Esophagus muscularis mucosa (tissue), 4 donors: Measurements from ENCODE around the gene PGBD5. TPM values are rescaled to one million over a fixed set of nuclear protein-coding genes. Genes with fewer than 3 reads are reported as not detected.

Experiments used
- DNase-seq: peaks from one replicate; pipeline ENCODE4 v3.0.0-alpha.2; 2017; ENCODE audit errors: extremely low spot score
- H3K27ac ChIP-seq, 4 donors: fragments of 200-600 bp; sonication (generic); replicated peaks in 1 of 4; 1 replicate in 3 of 4; 2 replicates in 1 of 4; pipeline ENCODE4 v1.5.1; 2016 to 2019; ENCODE audit warnings: mild to moderate bottlenecking in 1 of 4
- H3K27me3 ChIP-seq, 4 donors: fragments of 200-600 bp; sonication (generic); one replicate each; pipeline versions ENCODE4 v1.5.1 to v1.6.0; 2016 to 2019
- H3K36me3 ChIP-seq, 4 donors: fragments of 200-600 bp; sonication (generic); one replicate each; pipeline ENCODE4 v1.5.1; 2016 to 2019
- H3K4me1 ChIP-seq, 4 donors: fragments of 200-600 bp; sonication (generic); one replicate each; pipeline ENCODE4 v1.5.1; 2016 to 2019
- H3K4me3 ChIP-seq, 4 donors: fragments of 200-600 bp; sonication (generic); 1 replicate in 2 of 4; 2 replicates in 2 of 4; pipeline ENCODE4 v1.5.1; 2016 to 2019; ENCODE audit warnings: mild to moderate bottlenecking in 4 of 4, moderate library complexity in 1 of 4
- H3K9me3 ChIP-seq, 4 donors: fragments of 200-600 bp; sonication (generic); 1 replicate in 3 of 4; 2 replicates in 1 of 4; pipeline ENCODE4 v1.5.1; 2016 to 2019
- EP300 ChIP-seq: sonication (generic); formaldehyde crosslinking; IDR thresholded peaks from one replicate; pipeline ENCODE4 v1.6.1; 2017; ENCODE audit warnings: antibody characterized with exemption
- POLR2A ChIP-seq: fragments of 450-650 bp; IDR thresholded peaks from one replicate; pipeline ENCODE4 v1.6.1; 2017; ENCODE audit warnings: antibody characterized with exemption, moderate library complexity, mild to moderate bottlenecking, low read depth
- POLR2AphosphoS5 ChIP-seq, 2 donors: sonication (generic); formaldehyde crosslinking; IDR thresholded peaks; one replicate each; pipeline ENCODE4 v1.6.1; 2017; ENCODE audit warnings: antibody characterized with exemption in 2 of 2
- WGBS: methylation state at CpG from one replicate; pipeline ENCODE4 v1.1.5; 2018; 5-methylcytosine and 5-hydroxymethylcytosine counted together
- intact Hi-C: fragments of 100-400 bp; cut with DNase I; formaldehyde crosslinking; loops from one replicate; pipeline ENCODE4 v1.15.1; 2023
- total RNA-seq, 4 donors: library from RNA; depleted of rRNA; stranded (reverse); fragments of >200 nt; gene quantifications; one replicate each; pipeline versions ENCODE4 v1.1.0 to v1.2.1, GENCODE V29; 2016
- TF ChIP-seq, protein P1 (sequence below), 3 experiments: fragments of 200-600 bp in 2 of 3; fragments of 450-650 bp in 1 of 3; sonication (generic) in 2 of 3; IDR thresholded peaks; one replicate each; pipeline ENCODE4 v1.5.1; 2017 to 2019; ENCODE audit warnings: antibody characterized with exemption in 3 of 3, mild to moderate bottlenecking in 2 of 3, moderate library complexity in 1 of 3

Gene PGBD5
- total RNA-seq, 4 donors from 2014 or later = 0.19 to 1.2 (median 0.62) TPM

GRCh38 chr1:230280906-230281413, 145.2 kb downstream of the PGBD5 start:
- 84% methylated on average over 15 of the region's 23 CpGs for WGBS
- Histone ChIP-seq H3K36me3 (peaks cover 23 to 62% (median 53%) of the 10 kb centered on the region in 4 donors), H3K27me3 (no peaks in the 10 kb centered on the region), H3K9me3 (no peaks in the 10 kb centered on the region), H3K27ac (no peak overlapping the region), H3K4me1 (peaks cover 0 to 16% (median 10%) of the 10 kb centered on the region in 4 donors), H3K4me3 (no peak overlapping the region)
- no peak for DNase-seq
- intact Hi-C loops = no loop called here
- TF ChIP-seq POLR2AphosphoS5 (IDR thresholded peaks at IDR 0.05) = no peak
- TF ChIP-seq, protein P1, sequence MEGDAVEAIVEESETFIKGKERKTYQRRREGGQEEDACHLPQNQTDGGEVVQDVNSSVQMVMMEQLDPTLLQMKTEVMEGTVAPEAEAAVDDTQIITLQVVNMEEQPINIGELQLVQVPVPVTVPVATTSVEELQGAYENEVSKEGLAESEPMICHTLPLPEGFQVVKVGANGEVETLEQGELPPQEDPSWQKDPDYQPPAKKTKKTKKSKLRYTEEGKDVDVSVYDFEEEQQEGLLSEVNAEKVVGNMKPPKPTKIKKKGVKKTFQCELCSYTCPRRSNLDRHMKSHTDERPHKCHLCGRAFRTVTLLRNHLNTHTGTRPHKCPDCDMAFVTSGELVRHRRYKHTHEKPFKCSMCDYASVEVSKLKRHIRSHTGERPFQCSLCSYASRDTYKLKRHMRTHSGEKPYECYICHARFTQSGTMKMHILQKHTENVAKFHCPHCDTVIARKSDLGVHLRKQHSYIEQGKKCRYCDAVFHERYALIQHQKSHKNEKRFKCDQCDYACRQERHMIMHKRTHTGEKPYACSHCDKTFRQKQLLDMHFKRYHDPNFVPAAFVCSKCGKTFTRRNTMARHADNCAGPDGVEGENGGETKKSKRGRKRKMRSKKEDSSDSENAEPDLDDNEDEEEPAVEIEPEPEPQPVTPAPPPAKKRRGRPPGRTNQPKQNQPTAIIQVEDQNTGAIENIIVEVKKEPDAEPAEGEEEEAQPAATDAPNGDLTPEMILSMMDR (IDR thresholded peaks at IDR 0.05) = no peak

DNA sequence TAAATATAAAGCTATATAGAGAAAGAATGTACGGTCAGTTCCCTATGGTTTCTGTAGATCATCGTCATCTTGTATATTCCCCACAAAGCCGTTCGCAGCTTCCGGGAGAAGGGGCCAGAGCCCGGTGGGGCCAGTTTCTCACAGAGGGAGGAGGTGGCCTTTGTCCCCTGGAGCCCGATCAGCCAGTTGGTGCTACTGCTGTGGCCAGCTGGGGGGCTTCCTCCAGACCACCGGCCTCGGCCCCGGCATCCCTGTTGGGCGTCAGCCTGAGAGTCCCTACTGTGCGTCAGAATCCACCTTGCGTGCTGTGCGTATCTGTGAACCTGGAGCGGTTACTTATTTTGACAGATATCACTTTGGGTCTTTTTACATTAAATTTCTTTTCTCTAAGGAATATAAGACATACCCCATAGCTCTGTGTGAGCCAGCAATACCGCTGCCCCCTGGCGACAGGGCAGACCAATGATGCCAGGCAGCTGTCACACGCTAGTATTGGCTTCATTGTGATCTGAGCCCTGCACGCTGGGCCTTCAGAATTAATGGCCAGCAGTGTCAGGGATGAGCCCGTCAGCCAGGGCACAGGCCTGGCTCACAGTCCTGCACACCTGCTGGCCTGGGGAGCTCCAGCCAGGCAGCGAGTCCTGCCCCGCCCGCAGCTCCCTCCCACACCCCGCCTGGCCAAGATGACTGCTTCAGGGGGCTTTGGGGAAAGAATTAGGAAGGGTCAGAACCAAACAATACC, 145.9 kb downstream of the PGBD5 start:
- Histone ChIP-seq H3K9me3 (no peaks in the 10 kb centered on the region), H3K4me1 (peaks cover 0 to 16% (median 10%) of the 10 kb centered on the region in 4 donors), H3K27ac (no peak overlapping the region), H3K36me3 (peaks cover 24 to 69% (median 55%) of the 10 kb centered on the region in 4 donors), H3K27me3 (no peaks in the 10 kb centered on the region), H3K4me3 (no peak overlapping the region)
- WGBS = 97% methylated on average over 14 of the region's 24 CpGs
- intact Hi-C loops = no loop called here
- DNase-seq = no peak
- TF ChIP-seq POLR2A (no peak), EP300 (no peak), POLR2AphosphoS5 (IDR thresholded peaks at IDR 0.05) (no peak)
- TF ChIP-seq, protein P1 (IDR thresholded peaks at IDR 0.05) = no peak

- intact Hi-C loops = no loop called here
- Histone ChIP-seq H3K27me3 (no peaks in the 10 kb centered on the region), H3K4me3 (no peak overlapping the region), H3K4me1 (peaks cover 0 to 16% (median 10%) of the 10 kb centered on the region in 4 donors), H3K27ac (no peak overlapping the region), H3K9me3 (no peaks in the 10 kb centered on the region), H3K36me3 (peaks cover 24 to 76% (median 59%) of the 10 kb centered on the region in 4 donors)
- no peak for TF ChIP-seq POLR2A
- no peak for TF ChIP-seq EP300
- TF ChIP-seq, protein P1 (IDR thresholded peaks at IDR 0.05) = no peak
- no peak for TF ChIP-seq POLR2AphosphoS5 (IDR thresholded peaks at IDR 0.05)
- DNase-seq = no peak
- 93% methylated on average over 24 of the region's 24 CpGs for WGBS
Observed at GRCh38 chr1:230279583-230279945, 146.6 kb downstream of the PGBD5 start.

DNA sequence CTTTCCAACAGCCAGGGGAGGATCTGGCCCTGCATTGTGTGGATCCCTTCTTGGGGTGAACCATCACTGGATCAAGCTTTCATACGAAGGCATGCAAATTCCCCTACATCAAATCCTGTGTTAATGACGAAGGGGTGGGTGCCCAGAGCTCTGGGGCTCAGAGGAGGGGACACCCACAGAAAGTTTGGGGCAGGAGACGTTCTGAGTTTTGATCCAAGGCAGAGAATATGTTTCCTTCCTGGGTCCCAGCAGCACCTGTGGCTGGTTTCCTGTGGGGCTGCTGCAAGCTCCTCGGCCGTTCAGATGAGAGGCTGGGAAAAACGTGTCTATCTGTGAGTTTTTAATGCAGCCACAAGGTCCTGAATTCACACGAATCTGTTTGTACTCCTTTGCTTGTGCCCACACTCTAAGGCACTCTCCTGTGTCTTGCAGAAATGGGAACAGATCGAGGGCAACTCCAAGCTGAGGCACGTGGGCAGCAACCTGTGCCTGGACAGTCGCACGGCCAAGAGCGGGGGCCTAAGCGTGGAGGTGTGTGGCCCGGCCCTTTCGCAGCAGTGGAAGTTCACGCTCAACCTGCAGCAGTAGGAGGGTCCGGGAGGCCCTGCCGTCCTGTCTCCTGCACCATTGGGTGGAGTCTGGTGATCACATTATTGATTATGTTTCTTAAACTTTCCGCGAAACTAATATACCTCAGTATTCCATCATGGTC, 147.1 kb downstream of the PGBD5 start:
- no peaks in the 10 kb centered on the region for H3K9me3 ChIP-seq
- H3K4me3 ChIP-seq = no peak overlapping the region
- DNase-seq = no peak
- peaks cover 24 to 81% (median 65%) of the 10 kb centered on the region in 4 donors for H3K36me3 ChIP-seq
- peaks cover 1 to 20% (median 10%) of the 10 kb centered on the region in 4 donors for H3K4me1 ChIP-seq
- intact Hi-C loops = no loop called here
- no peak overlapping the region for H3K27ac ChIP-seq
- no peaks in the 10 kb centered on the region for H3K27me3 ChIP-seq
- 87% methylated on average over 15 of the region's 20 CpGs for whole genome bisulfite sequencing
- TF ChIP-seq POLR2AphosphoS5 (IDR thresholded peaks at IDR 0.05) = no peak
- no peak for TF ChIP-seq POLR2A
- no peak for TF ChIP-seq EP300

- DNase-seq = no peak
- H3K36me3 ChIP-seq = peaks cover 24 to 85% (median 66%) of the 10 kb centered on the region in 4 donors
- no peaks in the 10 kb centered on the region for H3K9me3 ChIP-seq
- intact Hi-C loops = no loop called here
- no peaks in the 10 kb centered on the region for H3K27me3 ChIP-seq
- peaks cover 3 to 22% (median 11%) of the 10 kb centered on the region in 4 donors for H3K4me1 ChIP-seq
- H3K27ac ChIP-seq = no peak overlapping the region
- TF ChIP-seq, protein P1 (IDR thresholded peaks at IDR 0.05) = no peak
- TF ChIP-seq POLR2A (no peak), POLR2AphosphoS5 (IDR thresholded peaks at IDR 0.05) (no peak), EP300 (no peak)
- H3K4me3 ChIP-seq = no peak overlapping the region
- 91% methylated on average over 5 of the region's 7 CpGs for WGBS
Observed at GRCh38 chr1:230278376-230278775, 147.8 kb downstream of the PGBD5 start.
